OCI-LY7 (cell line): ENCODE results near the gene IFT81. TPM values are rescaled to one million over a fixed set of nuclear protein-coding genes. Genes with fewer than 3 reads are reported as not detected.

Experiments used
- BruUV-seq: library from RNA; stranded (reverse); fragments of 400-500 nt; replicated peaks from 2 replicates; lab custom pipeline; 2021; lab: Mats Ljungman, UMichigan
- CTCF ChIA-PET: fragments of 300-600 bp; sonication (Branson Sonifier 250); formaldehyde crosslinking; loops from one replicate; lab custom pipeline; 2022; ENCODE audit warnings: antibody characterized with exemption; ENCODE audit not compliant: unreplicated experiment; lab: Charles Lee
- POLR2A ChIA-PET: fragments of 300-600 bp; sonication (Branson Sonifier 250); formaldehyde crosslinking; loops from one replicate; lab custom pipeline; 2022; ENCODE audit warnings: antibody characterized with exemption; lab: Charles Lee
- DNase-seq: peaks from one replicate; pipeline ENCODE4 v3.0.0-alpha.2; 2015; ENCODE audit warnings: low spot score
- H2AFZ ChIP-seq: fragments of 200-600 bp; sonication (generic), shearing (Covaris generic); 2 replicates; pipeline ENCODE4 v1.6.1; 2014; ENCODE audit warnings: mild to moderate bottlenecking, antibody characterized with exemption, low read length, moderate library complexity
- H3K27ac ChIP-seq: fragments of 200-600 bp; sonication (generic); 2 replicates; pipeline ENCODE4 v1.5.1; 2014; ENCODE audit warnings: mixed run types, low read depth, mild to moderate bottlenecking, moderate library complexity, low read length, inconsistent platforms; ENCODE audit not compliant: poor library complexity, severe bottlenecking
- H3K36me3 ChIP-seq: fragments of 200-600 bp; sonication (generic); 2 replicates; pipeline ENCODE4 v1.6.1; 2014; ENCODE audit warnings: mild to moderate bottlenecking, antibody characterized with exemption, low read length, moderate library complexity, mixed read lengths; ENCODE audit not compliant: insufficient read depth
- H3K4me1 ChIP-seq: fragments of 200-600 bp; sonication (generic); 2 replicates; pipeline ENCODE4 v1.5.1; 2014; ENCODE audit warnings: mild to moderate bottlenecking, low read length; ENCODE audit not compliant: insufficient read depth, poor library complexity, severe bottlenecking
- H3K4me2 ChIP-seq: fragments of 200-600 bp; sonication (generic); 2 replicates; pipeline ENCODE4 v1.6.1; 2014; ENCODE audit warnings: mild to moderate bottlenecking, low read length
- H3K4me3 ChIP-seq: fragments of 200-600 bp; sonication (generic); 2 replicates; pipeline ENCODE4 v1.5.1; 2014; ENCODE audit warnings: mild to moderate bottlenecking, low read depth, low read length; ENCODE audit not compliant: poor library complexity, severe bottlenecking
- H3K79me2 ChIP-seq: fragments of 200-600 bp; sonication (generic); 2 replicates; pipeline ENCODE4 v1.6.1; 2016; ENCODE audit warnings: low read depth, mild to moderate bottlenecking, low read length, moderate library complexity, mixed read lengths; ENCODE audit not compliant: insufficient read depth
- H3K9me2 ChIP-seq: fragments of 200-600 bp; sonication (generic); 2 replicates; pipeline ENCODE4 v1.6.1; 2016; ENCODE audit warnings: mild to moderate bottlenecking, low read length, mixed read lengths; ENCODE audit not compliant: insufficient read depth
- H3K9me3 ChIP-seq: fragments of 200-600 bp; sonication (generic); 2 replicates; pipeline ENCODE4 v1.6.1; 2014; ENCODE audit warnings: mild to moderate bottlenecking, mixed run types, low read length, mixed read lengths
- H4K20me1 ChIP-seq: fragments of 200-600 bp; sonication (generic); 2 replicates; pipeline ENCODE4 v1.6.1; 2014; ENCODE audit warnings: mild to moderate bottlenecking, antibody characterized with exemption, low read length, moderate library complexity, mixed read lengths; ENCODE audit not compliant: insufficient read depth
- CTCF ChIP-seq: fragments of 200-600 bp; sonication (generic); conservative IDR thresholded peaks from 2 replicates; pipeline ENCODE4 v1.5.1; 2014; ENCODE audit warnings: mild to moderate bottlenecking, antibody characterized with exemption, low read length, moderate library complexity, mixed read lengths
- EZH2phosphoT487 ChIP-seq: fragments of 200-600 bp; sonication (generic); IDR thresholded peaks from 2 replicates; pipeline ENCODE4 v1.6.1; 2018; ENCODE audit warnings: low read depth, borderline replicate concordance, mild to moderate bottlenecking, mixed run types, antibody characterized with exemption, low read length, moderate library complexity, mixed read lengths
- intact Hi-C: fragments of 100-400 bp; cut with micrococcal nuclease; formaldehyde crosslinking; loops from one replicate; pipeline ENCODE4 v1.10.0; 2022; ENCODE audit not compliant: unreplicated experiment
- total RNA-seq, 2 experiments: library from RNA; depleted of rRNA in 1 of 2; stranded (reverse); fragments of >200 nt in 1 of 2; shearing (Covaris generic) in 1 of 2; gene quantifications; 2 replicates each; pipeline ENCODE4 v1.2.3, GENCODE V29; 2014 to 2022

IFT81 gene
- total RNA-seq, 2 experiments from 2014 or later, result 5.6 to 9.8 TPM

- no peak overlapping the region for H3K4me3 ChIP-seq
- CTCF ChIA-PET, result no interaction called here
- H3K79me2 ChIP-seq, result no peaks in the 10 kb centered on the region
- H3K9me2 ChIP-seq, result no peaks in the 10 kb centered on the region
- H3K9me3 ChIP-seq, result no peaks in the 10 kb centered on the region
- H3K27ac ChIP-seq, result no peak overlapping the region
- H3K4me1 ChIP-seq, result peaks cover 13% of the 10 kb centered on the region
- H2AFZ ChIP-seq, result no peak overlapping the region
- BruUV-seq, result no TSS peak
- no peaks in the 10 kb centered on the region for H3K36me3 ChIP-seq
- no peaks in the 10 kb centered on the region for H4K20me1 ChIP-seq
- no peak overlapping the region for H3K4me2 ChIP-seq
- DNase-seq, result no peak
- intact Hi-C loops, result no loop called here
- POLR2A ChIA-PET, result interaction anchor here (0.6 kb wide), 2 partner anchors 16 to 339 kb away, joined by 3 read pairs; no protein-coding TSS in a partner anchor
- no peak for TF ChIP-seq EZH2phosphoT487
- TF ChIP-seq CTCF, result no peak
These were observed 6.0 kb upstream of the IFT81 start for GRCh38 chr12:110117956-110118685.

- BruUV-seq, result no TSS peak
- Histone ChIP-seq H3K4me2 (no peak overlapping the region), H3K27ac (no peak overlapping the region), H2AFZ (no peak overlapping the region), H3K9me2 (no peaks in the 10 kb centered on the region), H4K20me1 (no peaks in the 10 kb centered on the region), H3K4me3 (no peak overlapping the region), H3K4me1 (peaks cover 14% of the 10 kb centered on the region), H3K79me2 (no peaks in the 10 kb centered on the region), H3K36me3 (no peaks in the 10 kb centered on the region), H3K9me3 (no peaks in the 10 kb centered on the region)
- CTCF ChIA-PET, result interaction anchor here (0.5 kb wide), 1 partner anchor 46 kb away, joined by 8 read pairs; no protein-coding TSS in a partner anchor
- TF ChIP-seq CTCF, result no peak
- no peak for TF ChIP-seq EZH2phosphoT487
- POLR2A ChIA-PET, result no interaction called here
- DNase-seq, result no peak
- intact Hi-C loops, result no loop called here
These were observed 1.2 kb upstream of the IFT81 start for GRCh38 chr12:110122929-110123328.

- H3K9me3 ChIP-seq, result no peaks in the 10 kb centered on the region
- peak overlapping the region; percentile 94 for H3K4me3 ChIP-seq
- no peaks in the 10 kb centered on the region for H4K20me1 ChIP-seq
- no TSS peak for BruUV-seq
- ChIA-PET CTCF (interaction anchor here (0.5 to 0.8 kb wide), 6 partner anchors 9 to 696 kb away, joined by 3 to 13 read pairs (median 4); no protein-coding TSS in a partner anchor), POLR2A (interaction anchor here (0.6 to 1.5 kb wide), 5 partner anchors 9 to 125 kb away, joined by 3 to 4 read pairs (median 3); no protein-coding TSS in a partner anchor)
- H2AFZ ChIP-seq, result peak overlapping the region; percentile 76
- H3K27ac ChIP-seq, result no peak overlapping the region
- DNase-seq, result no peak
- H3K9me2 ChIP-seq, result no peaks in the 10 kb centered on the region
- H3K4me1 ChIP-seq, result peaks cover 14% of the 10 kb centered on the region
- intact Hi-C loops, result loop anchor here (2.0 kb wide), 1 partner anchor 157 kb away; the partner anchor contains the start of gene ATP2A2
- peak overlapping the region; percentile 59 for H3K4me2 ChIP-seq
- H3K79me2 ChIP-seq, result no peaks in the 10 kb centered on the region
- no peak for TF ChIP-seq EZH2phosphoT487
- no peak for TF ChIP-seq CTCF
- no peaks in the 10 kb centered on the region for H3K36me3 ChIP-seq
These were observed 263 bp upstream of the IFT81 start for GRCh38 chr12:110123919-110124268.
